HG03196 (cell line): ENCODE measurements around the gene PRICKLE4.
"Not testable (repeated sequence)": the region's sequence is repeated elsewhere in the genome, so short reads cannot be mapped to it uniquely, and the experiment has no call there.

Experiments
- ATAC-seq: cut with Tn5 transposase; IDR thresholded peaks from one replicate; pipeline ENCODE4 v1.9.1; 2021; ENCODE audit not compliant: unreplicated experiment

The PRICKLE4 gene

DNA sequence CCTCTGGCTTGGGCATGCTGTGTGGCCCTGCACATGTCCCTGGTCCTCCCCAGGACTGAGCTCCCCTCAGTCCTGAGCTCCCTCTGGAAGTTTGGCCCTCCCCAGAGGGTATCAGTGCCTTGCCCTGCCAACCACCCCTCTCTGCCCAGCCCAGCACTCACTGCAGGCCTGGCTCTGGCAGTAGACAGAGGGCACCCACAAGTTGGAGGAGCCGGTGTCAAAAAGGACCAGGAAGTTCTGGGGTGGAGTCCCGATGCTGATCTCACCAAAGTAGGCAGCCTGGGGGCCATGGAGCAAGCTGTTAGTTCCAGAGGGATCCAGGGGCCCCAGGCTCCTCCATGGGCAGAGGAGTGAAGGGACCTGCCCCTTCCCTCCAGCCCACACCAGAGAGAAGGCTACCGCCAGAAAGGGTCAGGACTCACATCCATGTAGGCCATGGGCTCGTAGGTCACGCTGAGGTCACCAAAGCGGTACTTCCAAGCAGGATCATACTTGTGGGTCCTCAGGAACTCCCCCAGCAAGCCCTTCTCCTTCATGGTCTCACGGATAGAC, 36.3 kb upstream of the PRICKLE4 start:
- ATAC-seq: no peak

DNA sequence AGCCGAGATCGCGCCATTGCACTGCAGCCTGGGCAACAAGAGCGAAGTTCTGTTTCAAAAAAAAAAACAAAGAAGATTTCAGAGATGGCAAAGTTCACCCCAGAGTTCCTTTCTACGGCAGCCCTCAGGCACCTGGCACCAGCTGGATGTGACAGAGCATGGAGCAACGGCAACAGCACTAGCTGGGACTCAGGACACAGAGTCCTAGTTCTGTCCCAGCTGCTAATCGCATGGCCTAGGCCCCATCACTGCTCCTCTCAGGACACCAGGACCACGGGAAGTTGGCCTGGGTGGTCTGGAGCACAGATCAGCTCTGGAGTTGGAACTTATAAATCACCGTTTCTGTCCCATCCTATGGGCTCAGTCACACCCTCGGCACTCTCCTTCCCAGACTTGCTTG, 34.5 kb upstream of the PRICKLE4 start:
- no peak for ATAC-seq

DNA sequence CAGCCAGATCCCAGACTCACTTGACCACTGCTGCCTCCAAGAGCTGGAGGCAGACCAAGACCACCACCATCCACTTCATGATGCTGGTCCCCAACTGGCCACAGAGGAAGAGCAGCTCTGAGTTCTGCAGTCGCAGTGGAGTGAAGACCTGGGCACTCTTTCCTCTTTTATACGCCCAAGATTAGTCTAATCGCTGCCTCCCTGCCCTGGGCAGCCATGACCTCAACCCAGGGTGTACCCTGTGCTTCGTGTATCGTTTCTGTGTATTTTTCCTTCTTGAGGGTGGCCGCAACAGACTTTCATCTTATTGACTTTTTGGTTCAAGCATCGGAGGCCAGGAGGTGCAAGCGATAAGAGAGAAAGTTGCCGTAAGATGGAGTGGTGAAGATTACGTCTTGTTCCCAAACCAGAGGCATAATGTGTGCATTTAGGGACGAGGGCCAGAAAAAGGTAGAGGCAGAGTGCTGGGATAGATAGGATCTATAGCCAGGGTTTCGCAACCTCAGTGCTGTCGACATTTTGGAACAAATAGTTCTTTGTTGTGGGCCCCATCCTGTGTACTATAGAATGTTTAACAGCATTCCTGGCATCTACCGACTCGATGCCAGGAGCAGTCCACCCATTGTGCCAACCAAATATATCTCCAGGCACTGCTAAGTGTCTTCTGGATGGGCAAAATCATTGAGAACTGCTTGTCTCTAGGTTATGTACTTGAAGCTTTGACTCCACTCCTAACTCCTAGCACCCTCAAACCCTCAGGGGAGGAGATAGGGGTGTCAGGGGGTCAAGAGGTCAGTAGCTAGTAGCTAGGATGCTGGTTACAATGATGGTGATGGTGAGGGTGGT, 33.1 kb upstream of the PRICKLE4 start, which contains the start of gene PGC:
PGC (minus strand) TSS at position 142 of the 846 bp plus-strand sequence; CDS start at position 79, 63 bp downstream.
- ATAC-seq: no peak

DNA sequence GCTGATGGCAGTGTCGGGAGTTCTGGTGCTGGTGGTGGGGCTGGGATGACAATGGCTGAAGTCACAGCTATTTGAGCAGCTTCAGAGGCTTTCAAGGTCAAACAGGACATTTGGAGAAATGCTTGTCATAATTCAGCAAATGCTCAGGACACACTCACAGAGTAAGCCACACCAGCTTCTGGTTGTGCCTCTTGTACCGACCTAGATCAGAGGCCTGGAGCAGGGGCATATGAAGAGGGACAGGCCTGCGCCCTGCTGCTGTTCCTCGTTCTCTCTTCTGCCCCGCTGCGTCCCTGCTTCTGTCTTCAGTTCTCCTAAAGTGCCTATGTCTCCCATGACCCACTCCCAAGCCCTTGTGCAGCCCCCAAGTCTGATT, 32.5 kb upstream of the PRICKLE4 start:
- ATAC-seq: no peak

DNA sequence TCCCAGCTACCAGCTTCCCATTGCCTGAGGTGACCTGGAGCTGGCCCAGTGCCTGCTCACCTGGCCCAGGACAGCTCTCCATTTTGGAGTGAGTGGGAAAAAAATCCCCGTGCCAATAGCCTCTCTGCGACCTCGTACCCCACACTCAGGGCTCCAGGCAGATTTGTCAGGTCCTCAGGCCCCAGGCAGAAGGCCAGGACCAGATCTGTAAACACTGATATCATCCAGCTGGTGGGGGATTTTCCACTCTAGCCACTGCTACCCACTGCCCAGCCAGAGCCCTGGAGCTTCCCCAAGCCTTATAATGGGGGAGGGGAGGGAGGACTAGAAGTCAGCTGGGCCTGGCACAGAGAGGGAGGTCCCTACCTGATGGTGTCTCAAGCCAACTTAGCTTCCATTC, 32.0 kb upstream of the PRICKLE4 start:
- ATAC-seq: no peak

DNA sequence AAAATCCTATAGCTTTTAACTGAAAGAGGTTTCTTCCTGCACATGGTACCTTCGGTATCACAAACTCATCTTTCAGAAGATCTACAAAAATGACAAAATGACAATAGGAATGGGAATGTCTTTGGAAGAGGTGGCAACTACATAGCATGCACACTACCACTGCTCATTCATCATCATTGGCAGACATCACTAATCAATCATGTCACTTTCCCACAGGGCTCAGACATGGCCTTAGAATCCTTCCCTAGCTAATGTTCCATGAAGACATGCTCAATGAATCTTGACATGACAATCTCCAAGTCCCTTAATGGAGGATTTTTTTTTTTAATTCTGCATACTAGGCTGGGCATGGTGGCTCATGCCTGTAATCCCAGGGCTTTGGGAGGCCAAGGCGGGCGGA, 30.2 kb upstream of the PRICKLE4 start:
- no peak for ATAC-seq

DNA sequence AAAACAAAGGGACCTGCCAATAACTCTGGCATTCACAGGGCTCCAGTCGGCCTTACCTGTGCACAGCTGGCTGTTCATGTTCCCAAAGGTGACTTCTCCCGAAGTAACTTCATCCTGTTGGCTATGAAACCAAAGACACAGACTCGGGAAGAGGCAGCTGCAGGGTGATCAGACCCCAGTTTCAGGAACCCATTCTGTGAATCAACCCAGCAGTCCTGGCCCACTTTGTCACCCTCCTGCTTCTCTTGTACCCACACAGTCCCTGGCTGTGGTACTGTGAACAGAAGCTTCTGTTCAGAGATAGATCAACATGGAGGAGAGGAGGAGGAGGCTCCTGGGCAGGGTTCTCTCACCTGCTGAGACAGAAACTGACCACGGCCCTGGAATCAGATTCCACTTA, 24.7 kb upstream of the PRICKLE4 start:
- ATAC-seq: no peak

DNA sequence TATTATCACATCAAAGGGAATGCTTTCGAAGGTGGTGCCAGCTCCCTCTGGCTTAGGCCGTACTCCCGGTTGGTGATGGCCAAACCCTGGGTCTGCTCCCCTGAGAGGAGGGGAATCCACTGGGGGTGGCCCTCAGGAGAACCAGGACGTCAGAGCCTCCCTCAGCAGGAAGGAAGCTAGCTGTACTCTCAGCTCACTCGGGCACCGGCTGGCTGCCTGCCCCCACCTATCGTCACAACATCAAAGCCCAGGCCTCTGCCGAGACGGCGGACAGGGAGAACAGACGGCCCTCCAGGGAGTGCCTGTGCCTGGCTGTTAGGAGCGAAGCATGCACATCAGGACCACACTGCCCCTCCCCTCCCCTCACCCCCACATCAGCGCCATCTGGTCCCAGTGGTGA, 24.2 kb upstream of the PRICKLE4 start:
- no peak for ATAC-seq

DNA sequence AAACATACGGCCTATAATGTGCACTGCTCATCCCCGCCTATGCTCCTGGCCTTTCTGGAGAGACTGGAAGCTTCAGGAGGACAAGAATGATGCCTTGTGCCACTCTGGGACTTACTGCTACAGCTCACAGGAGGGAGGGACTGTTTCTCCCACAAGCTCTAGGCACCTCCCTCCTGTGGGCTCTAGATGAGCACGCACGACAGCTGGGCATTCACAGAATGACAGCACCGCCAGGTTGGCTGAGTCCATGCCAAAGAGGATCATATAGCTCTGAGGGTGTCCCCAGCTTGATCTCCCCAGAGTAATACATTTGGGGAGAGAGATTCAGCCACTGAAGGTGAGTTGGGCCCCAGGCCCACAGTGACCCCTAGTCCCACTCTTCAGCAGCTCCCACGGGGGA, 23.3 kb upstream of the PRICKLE4 start:
- no peak for ATAC-seq

DNA sequence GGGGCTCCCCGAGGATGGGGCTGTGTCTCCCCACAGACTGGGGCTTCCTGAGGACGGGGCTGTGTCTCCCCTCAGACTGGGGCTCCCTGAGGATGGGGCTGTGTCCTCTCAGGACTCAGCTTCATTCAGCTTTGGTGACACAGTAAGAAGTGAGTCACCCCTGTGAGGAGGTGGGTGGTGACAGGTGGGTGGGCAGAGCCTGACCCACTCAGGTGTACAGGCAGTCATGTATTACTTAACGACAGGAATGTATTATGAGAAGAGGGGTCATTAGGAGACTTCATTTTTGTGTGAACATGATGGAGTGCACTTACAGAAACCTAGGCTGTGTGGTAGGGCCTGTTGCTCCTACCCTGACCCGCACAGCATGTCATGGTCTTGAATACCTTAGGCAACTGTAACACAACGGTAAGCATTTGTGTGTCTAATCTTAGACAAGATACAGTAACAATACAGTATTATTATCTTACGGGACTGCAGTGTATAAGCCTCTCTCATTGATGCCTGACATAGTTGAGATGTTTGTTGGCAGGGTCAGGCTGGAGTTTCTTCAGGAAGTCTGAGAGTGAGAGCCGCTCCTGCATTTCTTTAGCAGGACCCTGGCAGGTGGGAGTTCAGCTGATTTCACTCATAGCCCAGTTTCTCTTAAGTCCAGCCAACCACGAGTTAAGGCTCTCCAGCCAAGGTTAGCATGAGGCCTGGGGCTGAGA, 22.5 kb upstream of the PRICKLE4 start:
- no peak for ATAC-seq

DNA sequence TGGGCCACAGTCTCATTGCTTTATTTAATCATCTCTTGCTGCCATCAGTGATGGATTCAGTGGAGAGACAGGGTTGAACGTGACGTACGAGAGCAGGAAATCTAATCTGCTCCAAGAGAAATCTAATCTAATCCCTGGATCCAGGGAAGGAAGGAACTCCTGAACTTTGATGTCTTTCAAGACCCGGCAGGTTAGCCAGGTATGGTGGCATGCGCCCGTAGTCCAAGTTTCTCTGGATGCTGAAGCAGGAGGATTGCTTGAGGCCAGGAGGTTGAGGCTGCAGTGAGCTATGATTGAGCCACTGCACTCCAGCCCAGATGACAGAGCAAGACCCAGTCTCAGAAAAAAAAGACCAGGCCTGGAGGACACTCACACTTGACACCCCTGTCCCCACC, 21.9 kb upstream of the PRICKLE4 start:
- no peak for ATAC-seq

DNA sequence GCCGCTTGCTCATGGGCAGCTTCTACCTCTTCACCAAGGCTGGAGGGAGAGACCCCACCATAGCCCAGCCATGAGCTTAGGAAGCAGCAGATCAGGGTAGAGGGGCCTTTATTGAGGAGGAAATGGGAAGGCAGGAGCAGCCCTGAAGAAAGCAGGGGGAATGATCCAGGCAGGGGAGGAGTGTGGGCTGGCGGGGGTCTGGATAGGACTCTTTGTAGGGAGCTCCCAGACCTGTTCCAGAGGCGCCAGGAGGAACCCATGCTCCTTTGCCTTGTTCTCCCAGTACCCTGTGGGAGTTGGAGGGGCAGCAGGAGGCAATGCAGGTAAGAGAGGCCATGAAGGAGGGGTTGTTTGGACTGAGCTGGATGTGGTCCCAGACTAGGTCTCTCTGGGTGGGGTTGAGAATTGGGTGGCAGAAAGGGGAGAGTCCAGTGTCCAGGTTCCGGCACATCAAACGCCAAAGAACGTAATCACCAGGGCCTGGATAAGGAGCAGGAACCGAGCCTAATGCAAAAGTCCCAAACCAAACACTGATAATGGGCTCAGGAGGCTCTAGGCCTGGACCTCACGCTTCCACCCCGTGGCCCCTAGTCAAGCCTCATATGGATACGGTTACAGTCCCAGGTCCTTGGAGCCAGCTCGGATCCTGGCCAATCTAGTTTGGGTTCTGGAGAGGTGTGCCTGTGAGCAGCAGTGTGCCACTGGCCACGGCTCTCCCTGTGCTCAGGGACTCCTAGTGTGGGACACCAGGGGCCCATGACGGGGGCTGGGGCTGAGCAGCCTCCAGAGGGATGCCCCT, 21.3 kb upstream of the PRICKLE4 start:
- no peak for ATAC-seq

DNA sequence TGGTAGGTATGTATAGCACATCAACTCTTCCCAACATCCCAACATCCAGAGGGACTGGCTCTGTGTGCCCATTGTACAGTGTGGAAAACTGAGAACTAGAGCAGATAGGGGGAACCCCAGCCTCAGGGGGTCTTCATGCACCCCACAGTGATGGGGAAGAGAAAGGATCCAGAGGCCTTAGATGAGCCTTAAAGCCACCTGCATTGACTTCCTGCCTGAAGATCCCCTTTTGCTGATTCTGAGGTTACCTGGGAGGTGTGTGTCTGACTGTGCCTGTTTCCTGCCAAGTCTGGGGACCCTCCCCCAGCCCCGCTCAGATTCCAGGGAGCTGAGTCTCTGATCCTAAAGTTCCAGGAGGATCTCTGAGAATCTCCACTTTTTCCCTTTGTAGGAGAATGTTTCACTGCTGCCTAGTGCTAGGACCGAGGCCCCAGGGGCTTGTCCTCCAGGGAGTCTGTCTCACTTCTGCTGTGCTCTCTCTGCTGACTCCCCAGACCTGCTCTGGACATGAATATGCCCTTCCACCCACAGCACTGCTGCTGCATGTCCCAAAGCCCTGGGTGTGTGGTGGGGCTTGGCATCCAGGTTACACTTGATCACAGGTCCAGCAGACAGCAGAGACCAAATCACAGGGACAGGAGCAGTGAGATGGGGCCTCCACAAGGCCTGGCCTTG, 20.5 kb upstream of the PRICKLE4 start:
- no peak for ATAC-seq

DNA sequence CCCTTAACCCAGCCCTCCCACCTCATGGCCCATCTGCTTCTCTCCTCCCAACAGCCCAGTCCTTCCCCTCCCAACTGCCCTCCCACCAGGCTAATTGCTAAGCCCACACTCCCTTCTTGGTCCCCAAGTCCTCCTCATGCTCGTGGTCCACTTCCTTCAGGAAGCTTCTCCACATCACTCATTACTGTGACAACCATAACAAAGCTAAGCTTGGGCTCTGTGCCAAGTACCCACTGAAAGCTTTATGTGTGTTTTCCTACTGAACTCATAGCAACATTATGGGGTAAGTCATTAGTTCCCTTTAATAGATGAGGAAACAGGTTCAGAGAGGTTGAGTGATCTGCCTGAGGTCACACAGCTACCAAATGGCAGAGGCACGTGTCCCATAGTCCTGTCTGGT, 17.1 kb upstream of the PRICKLE4 start:
- ATAC-seq: no peak

DNA sequence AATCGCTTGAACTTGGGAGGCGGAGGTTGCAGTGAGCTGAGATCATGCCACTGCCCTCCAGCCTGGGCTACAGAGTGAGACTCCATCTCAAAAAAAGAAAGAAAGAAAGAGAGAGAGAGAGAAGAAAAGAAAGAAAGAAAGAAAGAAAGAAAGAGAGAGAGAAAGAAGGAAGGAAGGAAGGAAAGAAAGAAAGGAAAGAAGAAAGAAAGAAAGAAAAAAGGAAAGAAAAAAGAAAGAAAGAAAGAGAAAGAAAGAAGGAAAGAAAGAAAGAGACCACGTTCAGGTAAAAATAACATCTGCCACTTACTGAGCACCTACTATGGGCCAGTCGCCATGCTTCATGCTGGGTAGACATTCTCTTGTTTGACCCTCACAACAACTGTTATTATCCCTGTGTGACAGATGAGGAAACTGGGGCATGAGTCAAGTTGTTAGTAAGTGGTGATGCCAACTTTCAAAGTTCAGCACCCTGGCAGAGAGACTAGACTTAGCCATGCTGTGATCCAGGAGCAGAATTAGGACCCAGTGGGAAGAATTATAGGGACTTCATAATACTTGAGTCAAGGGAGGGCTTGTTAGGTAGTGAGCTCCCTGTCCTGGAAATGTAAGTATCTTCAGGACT, 14.4 kb upstream of the PRICKLE4 start:
- ATAC-seq: not testable (repeated sequence)

DNA sequence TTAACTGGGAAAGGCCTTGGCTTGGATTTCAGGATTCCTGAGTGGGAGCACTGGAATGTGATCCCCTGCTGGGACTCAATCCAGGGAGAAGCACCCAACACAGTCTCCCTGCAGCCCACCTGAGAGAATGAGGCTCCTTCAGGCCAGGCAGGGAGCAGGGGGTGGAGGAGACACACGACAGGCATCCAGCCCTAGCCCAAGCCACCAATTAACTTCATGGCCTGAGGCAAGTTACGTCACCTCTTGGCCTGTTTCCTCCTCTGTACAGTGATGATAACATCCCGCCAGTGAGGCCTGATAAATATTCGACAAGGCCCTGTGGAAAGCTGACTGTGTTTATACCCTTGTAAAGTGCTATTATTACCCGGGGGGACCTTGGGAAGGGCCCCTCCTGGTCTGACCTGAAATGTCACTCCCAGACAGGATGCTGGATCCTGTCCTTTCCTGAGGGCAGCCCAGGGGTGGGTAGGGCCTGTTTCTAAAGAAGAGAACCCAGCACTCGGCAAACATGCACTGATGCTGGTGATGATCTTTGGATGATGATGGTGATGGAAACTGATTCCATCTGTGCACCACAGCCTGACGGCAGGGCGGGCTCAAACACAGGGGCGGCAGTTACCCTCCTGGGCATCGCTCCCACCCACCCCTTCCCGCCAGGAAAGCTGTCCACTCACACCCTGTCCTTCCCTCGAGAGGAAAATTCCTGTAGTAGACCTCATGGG, 13.3 kb upstream of the PRICKLE4 start:
- no peak for ATAC-seq

DNA sequence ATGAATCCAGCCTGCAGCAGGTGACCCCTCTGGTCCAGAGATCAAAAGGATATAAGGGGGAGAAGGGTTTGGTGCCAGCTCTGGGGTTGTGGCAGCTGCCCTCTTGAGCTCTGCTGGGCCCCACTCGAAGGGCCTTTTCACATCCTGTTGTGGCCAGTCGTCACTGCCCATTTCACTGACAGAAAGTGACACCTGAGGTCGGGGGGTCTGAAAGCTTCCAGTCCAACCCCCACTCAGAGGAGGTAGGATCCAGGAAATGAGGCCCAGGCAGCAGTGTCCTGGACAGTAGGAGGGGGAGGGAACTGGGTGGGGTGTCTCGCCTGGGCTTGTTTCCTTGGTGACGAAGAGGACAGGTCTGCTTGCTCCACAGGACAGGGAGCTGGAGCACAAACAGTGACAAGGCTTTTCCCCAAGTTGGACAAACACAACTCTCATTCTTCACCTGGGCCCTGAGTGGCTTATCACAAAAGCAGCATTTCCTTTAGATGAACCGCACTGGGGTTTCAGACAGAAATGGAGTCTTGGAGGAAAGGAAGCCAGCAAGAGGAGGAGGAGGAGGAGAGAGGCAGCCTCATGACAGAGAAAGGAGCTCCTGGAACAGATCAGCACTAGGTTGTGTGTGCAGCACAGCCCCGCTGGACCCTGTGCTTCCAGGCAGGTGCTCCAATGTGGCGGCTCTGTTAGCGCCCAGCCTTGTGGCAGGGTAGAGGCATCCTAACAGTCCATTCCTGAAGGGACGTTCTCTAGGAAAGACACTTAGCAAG, 11.9 kb upstream of the PRICKLE4 start:
- no peak for ATAC-seq

DNA sequence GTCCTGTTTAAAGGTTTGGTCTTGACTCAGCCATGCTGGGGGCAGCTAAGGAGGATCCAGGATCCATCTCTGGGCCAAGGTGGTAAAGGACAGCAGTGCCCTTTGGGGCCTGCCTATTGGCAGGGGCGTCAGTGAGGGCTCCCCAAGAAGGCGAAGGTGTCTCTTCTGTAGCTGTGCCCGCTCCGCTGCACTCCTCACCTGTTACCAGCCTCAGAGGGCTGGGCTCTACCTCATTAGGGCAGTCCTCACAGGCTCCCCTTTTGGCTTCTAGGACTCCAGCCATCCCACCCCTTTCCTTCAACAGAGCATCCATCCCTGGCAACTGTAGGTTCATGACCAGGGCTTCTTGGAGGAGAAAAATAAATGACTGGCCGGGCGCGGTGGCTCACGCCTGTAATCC, 11.2 kb upstream of the PRICKLE4 start:
- no peak for ATAC-seq
